Measurements from ENCODE around the gene CS. TPM values are rescaled to one million over a fixed set of nuclear protein-coding genes. Genes with fewer than 3 reads are reported as not detected.

The CS gene
- total and polyA plus RNA-seq, 2 experiments from 2014 or later: 243 to 360 TPM

DNA sequence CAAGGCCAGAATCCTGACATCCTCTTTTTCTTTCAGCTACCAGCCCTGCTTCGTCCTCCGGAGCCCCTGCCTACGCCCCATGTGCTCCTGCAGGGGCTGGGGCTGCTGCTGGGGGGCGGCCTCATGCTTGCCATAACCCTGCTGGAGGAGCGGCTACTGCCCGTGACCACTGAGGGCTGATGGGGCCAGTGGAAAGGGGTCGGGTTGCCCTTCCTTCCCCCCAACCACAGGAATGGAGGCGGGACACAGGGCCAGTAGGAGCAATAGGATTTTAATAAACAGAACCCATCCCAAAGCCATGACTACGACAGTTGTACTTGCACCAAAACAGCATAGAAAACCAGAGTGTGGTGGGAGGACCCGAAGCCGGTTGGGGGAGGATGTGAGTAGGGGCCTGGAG is 62.6 kb downstream of the CS start:
- Histone ChIP-seq H3K27ac (no peak overlapping the region), H3K4me3 (no peak overlapping the region), H3K36me3 (peaks cover 10% of the 10 kb centered on the region), H3K9me3 (ENCODE audit: low read depth) (no peaks in the 10 kb centered on the region), H3K27me3 (no peaks in the 10 kb centered on the region), H3K4me1 (ENCODE audit: low read depth) (no peaks in the 10 kb centered on the region)
- TF ChIP-seq, protein P1, sequence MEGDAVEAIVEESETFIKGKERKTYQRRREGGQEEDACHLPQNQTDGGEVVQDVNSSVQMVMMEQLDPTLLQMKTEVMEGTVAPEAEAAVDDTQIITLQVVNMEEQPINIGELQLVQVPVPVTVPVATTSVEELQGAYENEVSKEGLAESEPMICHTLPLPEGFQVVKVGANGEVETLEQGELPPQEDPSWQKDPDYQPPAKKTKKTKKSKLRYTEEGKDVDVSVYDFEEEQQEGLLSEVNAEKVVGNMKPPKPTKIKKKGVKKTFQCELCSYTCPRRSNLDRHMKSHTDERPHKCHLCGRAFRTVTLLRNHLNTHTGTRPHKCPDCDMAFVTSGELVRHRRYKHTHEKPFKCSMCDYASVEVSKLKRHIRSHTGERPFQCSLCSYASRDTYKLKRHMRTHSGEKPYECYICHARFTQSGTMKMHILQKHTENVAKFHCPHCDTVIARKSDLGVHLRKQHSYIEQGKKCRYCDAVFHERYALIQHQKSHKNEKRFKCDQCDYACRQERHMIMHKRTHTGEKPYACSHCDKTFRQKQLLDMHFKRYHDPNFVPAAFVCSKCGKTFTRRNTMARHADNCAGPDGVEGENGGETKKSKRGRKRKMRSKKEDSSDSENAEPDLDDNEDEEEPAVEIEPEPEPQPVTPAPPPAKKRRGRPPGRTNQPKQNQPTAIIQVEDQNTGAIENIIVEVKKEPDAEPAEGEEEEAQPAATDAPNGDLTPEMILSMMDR (IDR thresholded peaks at IDR 0.05; ENCODE audit: low read depth, low read length): no peak
- DNase-seq (ENCODE audit: low read depth in 1 of 2, low spot score in 1 of 2): no peak

- Histone ChIP-seq H3K27ac (no peak overlapping the region), H3K36me3 (peaks cover 7% of the 10 kb centered on the region), H3K4me1 (ENCODE audit: low read depth) (no peaks in the 10 kb centered on the region), H3K27me3 (no peaks in the 10 kb centered on the region), H3K9me3 (ENCODE audit: low read depth) (no peaks in the 10 kb centered on the region), H3K4me3 (no peak overlapping the region)
- no peak for DNase-seq (ENCODE audit: low read depth in 1 of 2, low spot score in 1 of 2)
- TF ChIP-seq, protein P1 (IDR thresholded peaks at IDR 0.05; ENCODE audit: low read depth, low read length): no peak
These were observed 63.1 kb downstream of the CS start for GRCh38 chr12:56236985-56237384.

GRCh38 chr12:56236091-56236490 is 64.0 kb downstream of the CS start:
- Histone ChIP-seq H3K4me3 (no peak overlapping the region), H3K27ac (no peak overlapping the region), H3K4me1 (ENCODE audit: low read depth) (no peaks in the 10 kb centered on the region), H3K27me3 (no peaks in the 10 kb centered on the region), H3K36me3 (peaks cover 7% of the 10 kb centered on the region), H3K9me3 (ENCODE audit: low read depth) (no peaks in the 10 kb centered on the region)
- TF ChIP-seq, protein P1 (IDR thresholded peaks at IDR 0.05; ENCODE audit: low read depth, low read length): no peak
- DNase-seq (ENCODE audit: low read depth in 1 of 2, low spot score in 1 of 2): no peak

GRCh38 chr12:56234746-56235436 is 65.2 kb downstream of the CS start:
- no peak for DNase-seq (ENCODE audit: low read depth in 1 of 2, low spot score in 1 of 2)
- Histone ChIP-seq H3K36me3 (peaks cover 1% of the 10 kb centered on the region), H3K4me3 (no peak overlapping the region), H3K27me3 (no peaks in the 10 kb centered on the region), H3K4me1 (ENCODE audit: low read depth) (no peaks in the 10 kb centered on the region), H3K27ac (no peak overlapping the region), H3K9me3 (ENCODE audit: low read depth) (no peaks in the 10 kb centered on the region)
- TF ChIP-seq, protein P1 (IDR thresholded peaks at IDR 0.05; ENCODE audit: low read depth, low read length): no peak

- H3K36me3 ChIP-seq: no peaks in the 10 kb centered on the region
- no peaks in the 10 kb centered on the region for H3K9me3 ChIP-seq (ENCODE audit: low read depth)
- no peaks in the 10 kb centered on the region for H3K4me1 ChIP-seq (ENCODE audit: low read depth)
- no peak for DNase-seq (ENCODE audit: low read depth in 1 of 2, low spot score in 1 of 2)
- TF ChIP-seq, protein P1 (IDR thresholded peaks at IDR 0.05; ENCODE audit: low read depth, low read length): no peak
- no peaks in the 10 kb centered on the region for H3K27me3 ChIP-seq
- no peak overlapping the region for H3K4me3 ChIP-seq
- H3K27ac ChIP-seq: no peak overlapping the region
These were observed 68.9 kb downstream of the CS start for GRCh38 chr12:56231184-56231582.

Measured in cardiac muscle cell (in vitro differentiated cells and primary cell).